ENCODE results near the gene NECTIN4. TPM values are rescaled to one million over a fixed set of nuclear protein-coding genes. Genes with fewer than 3 reads are reported as not detected.

The NECTIN4 gene
- total RNA-seq, 1 donor from 2014 or later: not detected

GRCh38 chr1:161086457-161086856 lies 2.9 kb downstream of the NECTIN4 start:
- Mint-ChIP-seq H3K36me3 (ENCODE audit: low read depth) (no peaks in the 10 kb centered on the region), H3K9me3 (no peaks in the 10 kb centered on the region), H3K27me3 (ENCODE audit: low read depth) (no peaks in the 10 kb centered on the region), H3K4me1 (ENCODE audit: low read depth) (peaks cover 14% of the 10 kb centered on the region), H3K27ac (no peak overlapping the region), H3K4me3 (ENCODE audit: low read depth) (no peak overlapping the region)
- intact Hi-C loops (cut with micrococcal nuclease): no loop called here
- no peak for DNase-seq (ENCODE audit: low spot score)

DNA sequence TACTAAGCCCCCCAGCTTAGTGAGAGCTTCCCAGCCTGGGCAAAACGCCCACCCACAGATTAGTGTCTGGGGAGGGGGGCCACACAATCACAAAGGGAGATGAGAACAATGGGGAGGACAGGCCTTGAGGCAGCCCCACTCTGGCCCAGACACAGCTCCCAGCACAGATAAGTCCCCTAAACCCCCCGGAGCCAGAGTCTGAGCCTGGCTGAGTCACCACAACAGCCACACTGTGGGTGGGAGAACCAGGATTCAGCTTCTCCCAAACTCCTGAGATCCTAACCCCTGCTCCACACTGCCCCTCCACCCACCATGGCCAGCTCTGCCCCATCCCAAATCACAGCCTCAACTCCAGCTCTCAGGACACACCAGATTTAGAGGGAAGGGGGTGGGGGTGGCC lies 4.2 kb downstream of the NECTIN4 start:
- no peak overlapping the region for H3K27ac Mint-ChIP-seq
- DNase-seq (ENCODE audit: low spot score): no peak
- H3K27me3 Mint-ChIP-seq (ENCODE audit: low read depth): no peaks in the 10 kb centered on the region
- H3K4me3 Mint-ChIP-seq (ENCODE audit: low read depth): no peak overlapping the region
- H3K4me1 Mint-ChIP-seq (ENCODE audit: low read depth): peaks cover 5% of the 10 kb centered on the region
- no peaks in the 10 kb centered on the region for H3K36me3 Mint-ChIP-seq (ENCODE audit: low read depth)
- H3K9me3 Mint-ChIP-seq: no peaks in the 10 kb centered on the region
- intact Hi-C loops (cut with micrococcal nuclease): no loop called here

GRCh38 chr1:161084597-161084988 lies 4.8 kb downstream of the NECTIN4 start:
- H3K4me3 Mint-ChIP-seq (ENCODE audit: low read depth): no peak overlapping the region
- no peaks in the 10 kb centered on the region for H3K36me3 Mint-ChIP-seq (ENCODE audit: low read depth)
- DNase-seq (ENCODE audit: low spot score): no peak
- no peak overlapping the region for H3K27ac Mint-ChIP-seq
- H3K4me1 Mint-ChIP-seq (ENCODE audit: low read depth): peaks cover 3% of the 10 kb centered on the region
- no peaks in the 10 kb centered on the region for H3K27me3 Mint-ChIP-seq (ENCODE audit: low read depth)
- intact Hi-C loops (cut with micrococcal nuclease): no loop called here
- H3K9me3 Mint-ChIP-seq: no peaks in the 10 kb centered on the region

DNA sequence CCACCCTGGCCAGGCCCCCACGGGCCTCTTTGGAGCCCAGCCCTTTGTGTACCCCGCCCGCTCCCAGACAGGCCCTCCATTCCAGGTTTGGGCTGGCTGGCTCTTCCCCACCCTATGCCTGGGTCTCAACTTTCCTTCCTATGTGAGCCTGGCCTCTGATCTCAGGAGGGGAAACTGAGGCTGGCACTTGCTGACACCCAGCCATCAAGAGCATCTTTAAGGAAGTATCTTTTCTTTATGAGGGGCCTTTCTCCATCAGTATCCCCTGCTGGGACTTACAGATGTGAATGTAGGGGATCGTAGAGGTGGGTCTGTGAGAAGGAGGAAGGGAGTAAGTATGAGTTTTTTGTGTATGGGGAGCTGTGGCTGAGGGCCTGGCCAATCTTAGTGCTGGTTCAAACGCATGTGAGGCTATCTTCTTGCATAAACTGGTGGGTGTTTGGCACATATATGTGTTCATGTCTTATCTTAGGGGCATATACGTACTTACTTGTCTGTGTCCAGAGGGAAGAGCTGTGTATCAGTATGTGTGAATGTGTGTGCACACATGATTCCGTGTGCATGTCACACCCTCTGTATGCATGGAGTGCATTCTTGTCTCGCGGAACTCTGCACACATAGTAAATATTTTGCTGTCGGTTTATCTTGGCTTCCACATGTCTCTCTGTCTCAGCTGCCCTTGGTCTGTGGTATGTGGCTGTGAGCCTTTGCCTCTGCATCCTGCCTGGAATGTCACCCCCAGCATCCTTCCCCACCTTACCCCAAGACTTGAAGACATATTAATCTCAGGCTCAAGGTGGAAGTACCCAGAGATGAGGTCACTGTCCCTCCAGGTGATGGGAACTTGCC lies 5.4 kb downstream of the NECTIN4 start:
- Mint-ChIP-seq H3K4me3 (ENCODE audit: low read depth) (no peak overlapping the region), H3K4me1 (ENCODE audit: low read depth) (peaks cover 3% of the 10 kb centered on the region), H3K9me3 (no peaks in the 10 kb centered on the region), H3K27ac (no peak overlapping the region), H3K27me3 (ENCODE audit: low read depth) (peaks cover 1% of the 10 kb centered on the region), H3K36me3 (ENCODE audit: low read depth) (no peaks in the 10 kb centered on the region)
- intact Hi-C loops (cut with micrococcal nuclease): no loop called here
- no peak for DNase-seq (ENCODE audit: low spot score)

DNA sequence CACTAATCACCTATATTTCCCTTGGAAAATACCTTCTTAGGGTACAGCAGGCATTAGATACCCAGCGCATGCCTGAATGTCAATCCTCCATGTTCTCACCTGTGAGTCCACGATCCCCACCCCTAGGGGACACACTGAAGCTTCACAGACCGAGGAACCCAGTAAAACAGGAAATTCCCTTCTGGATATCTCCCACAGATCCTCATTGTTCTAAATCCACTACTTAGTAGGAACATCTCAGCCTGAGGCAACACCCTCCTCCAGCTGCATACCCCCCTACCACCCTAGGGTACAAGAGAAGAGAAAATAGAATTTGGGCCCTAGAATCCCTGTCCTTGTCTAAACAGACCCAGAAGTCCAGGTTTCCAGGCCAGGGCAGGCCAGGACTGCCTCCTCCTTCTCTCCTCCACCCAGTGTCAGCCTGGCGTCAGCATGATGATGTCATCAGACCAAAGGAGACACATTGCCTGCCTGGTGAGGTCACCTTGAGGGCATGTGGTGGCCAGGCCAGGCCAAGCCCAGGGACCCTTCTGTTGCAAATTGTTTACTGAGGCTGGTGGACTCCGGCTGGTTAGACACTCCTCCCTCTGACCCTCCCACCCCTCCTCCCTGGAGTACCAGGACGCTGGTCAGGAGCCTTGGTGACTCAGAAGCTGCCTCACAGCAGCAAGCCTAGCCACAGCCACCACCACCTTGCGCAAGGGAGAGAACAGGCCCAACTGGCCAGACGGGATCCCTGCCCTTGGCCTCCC lies 6.2 kb downstream of the NECTIN4 start:
- H3K4me1 Mint-ChIP-seq (ENCODE audit: low read depth): peaks cover under 1% of the 10 kb centered on the region
- H3K4me3 Mint-ChIP-seq (ENCODE audit: low read depth): no peak overlapping the region
- no peak for DNase-seq (ENCODE audit: low spot score)
- no peaks in the 10 kb centered on the region for H3K9me3 Mint-ChIP-seq
- intact Hi-C loops (cut with micrococcal nuclease): no loop called here
- no peaks in the 10 kb centered on the region for H3K36me3 Mint-ChIP-seq (ENCODE audit: low read depth)
- no peak overlapping the region for H3K27ac Mint-ChIP-seq
- peaks cover 2% of the 10 kb centered on the region for H3K27me3 Mint-ChIP-seq (ENCODE audit: low read depth)

GRCh38 chr1:161082483-161082882 lies 6.9 kb downstream of the NECTIN4 start:
- DNase-seq (ENCODE audit: low spot score): no peak
- H3K27ac Mint-ChIP-seq: no peak overlapping the region

GRCh38 chr1:161081519-161081918 lies 7.8 kb downstream of the NECTIN4 start:
- Mint-ChIP-seq H3K36me3 (ENCODE audit: low read depth) (no peaks in the 10 kb centered on the region), H3K9me3 (no peaks in the 10 kb centered on the region), H3K4me1 (ENCODE audit: low read depth) (no peaks in the 10 kb centered on the region), H3K27me3 (ENCODE audit: low read depth) (peaks cover 2% of the 10 kb centered on the region), H3K27ac (no peak overlapping the region), H3K4me3 (ENCODE audit: low read depth) (no peak overlapping the region)
- DNase-seq (ENCODE audit: low spot score): no peak
- intact Hi-C loops (cut with micrococcal nuclease): no loop called here

More at GRCh38 chr1:161082483-161082882, 6.9 kb downstream of the NECTIN4 start:
- Mint-ChIP-seq H3K27me3 (ENCODE audit: low read depth) (peaks cover 2% of the 10 kb centered on the region), H3K9me3 (no peaks in the 10 kb centered on the region), H3K36me3 (ENCODE audit: low read depth) (no peaks in the 10 kb centered on the region), H3K4me3 (ENCODE audit: low read depth) (no peak overlapping the region), H3K4me1 (ENCODE audit: low read depth) (no peaks in the 10 kb centered on the region)
- intact Hi-C loops (cut with micrococcal nuclease): no loop called here

DNA sequence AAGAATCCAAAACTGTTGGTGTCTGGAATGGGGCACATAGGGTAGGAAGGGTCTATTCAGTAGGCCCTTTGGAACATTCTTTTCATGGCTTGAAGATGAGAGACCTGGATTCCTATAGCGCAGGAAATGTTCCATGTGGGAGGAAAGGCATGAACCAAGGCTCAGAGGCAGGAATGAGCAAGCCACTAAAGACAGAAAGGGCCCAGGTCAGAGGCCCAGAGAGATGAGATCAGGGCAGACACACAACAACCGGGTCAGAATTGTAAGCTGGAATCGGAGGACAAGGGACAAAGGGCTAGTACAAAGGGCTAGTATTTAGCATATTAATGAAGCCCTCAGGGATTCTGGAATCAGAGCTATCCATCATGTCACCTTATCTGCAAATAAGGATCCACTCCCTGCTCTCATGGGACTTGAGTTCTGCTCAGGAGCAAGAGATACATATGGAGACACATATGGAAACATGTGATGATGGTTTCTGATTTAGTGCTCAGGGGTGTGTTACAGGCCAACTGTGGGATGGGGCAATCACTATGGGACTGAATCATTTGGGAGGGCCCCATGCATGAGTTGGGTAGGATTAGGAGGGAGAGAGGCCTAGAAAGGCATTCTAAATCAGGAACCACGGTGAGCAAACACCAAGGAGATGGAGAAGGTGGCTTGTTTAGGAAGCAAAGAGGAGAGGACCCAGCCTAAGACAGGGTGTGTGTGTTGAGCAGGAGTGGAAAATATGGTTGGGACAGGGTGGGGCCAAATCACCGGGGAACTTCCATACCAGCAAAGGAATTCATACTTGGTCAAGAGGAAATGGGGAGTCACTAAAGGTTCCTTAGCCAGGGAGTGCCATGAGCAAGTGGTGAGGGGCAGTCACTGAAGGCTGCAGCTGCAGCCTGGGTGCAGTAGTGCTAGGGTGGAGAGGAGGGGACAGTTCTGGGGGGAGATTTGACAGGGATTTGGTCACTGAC lies 8.6 kb downstream of the NECTIN4 start:
- Mint-ChIP-seq H3K27ac (no peak overlapping the region), H3K4me1 (ENCODE audit: low read depth) (no peaks in the 10 kb centered on the region), H3K4me3 (ENCODE audit: low read depth) (no peak overlapping the region), H3K27me3 (ENCODE audit: low read depth) (peaks cover 2% of the 10 kb centered on the region), H3K9me3 (no peaks in the 10 kb centered on the region), H3K36me3 (ENCODE audit: low read depth) (no peaks in the 10 kb centered on the region)
- intact Hi-C loops (cut with micrococcal nuclease): no loop called here
- no peak for DNase-seq (ENCODE audit: low spot score)

DNA sequence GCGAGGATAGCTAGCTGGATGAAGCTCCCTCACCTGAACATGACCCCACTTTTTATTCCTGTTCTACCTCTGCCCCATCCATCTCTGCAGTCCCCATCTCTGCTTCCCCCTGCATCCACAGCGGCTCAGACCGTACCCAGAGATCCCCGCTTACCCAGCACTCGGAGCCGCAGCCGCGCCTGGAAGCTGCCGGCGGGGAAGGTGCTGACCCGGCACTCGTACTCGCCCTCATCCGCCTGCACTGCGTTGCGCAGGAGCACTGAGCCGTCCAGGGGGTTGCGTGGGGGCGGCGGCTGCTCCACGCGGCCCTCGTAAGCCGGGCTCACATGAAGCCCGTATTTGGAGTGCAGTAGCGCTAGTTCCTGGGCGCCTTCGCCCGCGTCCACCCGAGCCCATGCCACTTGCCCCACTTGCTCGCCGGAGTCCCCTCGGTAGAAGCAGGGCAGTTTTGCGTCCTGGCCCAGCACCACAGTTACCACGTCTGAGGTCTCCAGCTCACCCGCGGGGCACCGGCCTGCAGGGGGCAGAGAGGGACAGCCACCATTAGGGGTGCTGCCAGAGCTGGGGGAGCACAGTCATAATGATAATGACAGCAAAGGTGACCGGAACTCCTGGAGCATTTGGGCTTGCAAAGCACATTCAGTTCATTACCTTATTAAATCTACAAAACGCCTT lies 9.8 kb downstream of the NECTIN4 start:
- no peak overlapping the region for H3K27ac Mint-ChIP-seq
- H3K9me3 Mint-ChIP-seq: no peaks in the 10 kb centered on the region
- intact Hi-C loops (cut with micrococcal nuclease): no loop called here
- H3K4me3 Mint-ChIP-seq (ENCODE audit: low read depth): no peak overlapping the region
- H3K27me3 Mint-ChIP-seq (ENCODE audit: low read depth): peaks cover 2% of the 10 kb centered on the region
- H3K4me1 Mint-ChIP-seq (ENCODE audit: low read depth): no peaks in the 10 kb centered on the region
- H3K36me3 Mint-ChIP-seq (ENCODE audit: low read depth): no peaks in the 10 kb centered on the region
- DNase-seq (ENCODE audit: low spot score): no peak

DNA sequence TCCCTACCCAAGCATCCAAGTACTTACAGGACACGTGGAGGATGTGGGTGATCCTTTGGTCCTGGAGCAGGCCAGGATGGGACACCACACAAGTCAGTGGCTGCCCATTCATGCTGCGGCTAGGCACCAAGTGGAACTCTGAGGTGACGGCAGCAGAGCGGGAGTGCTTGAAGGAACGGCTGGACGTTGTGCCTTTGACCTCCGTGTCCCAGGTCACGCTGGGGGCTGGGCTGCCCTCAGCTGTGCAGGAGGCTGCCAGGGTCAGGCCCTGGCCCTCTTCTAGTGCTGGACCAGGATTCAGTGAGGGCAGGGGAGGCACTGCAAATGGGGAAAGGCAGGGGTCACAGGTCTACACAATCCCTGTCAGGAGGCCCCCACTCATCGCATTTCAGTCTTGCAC lies 11.9 kb downstream of the NECTIN4 start:
- H3K27ac Mint-ChIP-seq: no peak overlapping the region
- intact Hi-C loops (cut with micrococcal nuclease): no loop called here
- no peaks in the 10 kb centered on the region for H3K36me3 Mint-ChIP-seq (ENCODE audit: low read depth)
- peaks cover 2% of the 10 kb centered on the region for H3K27me3 Mint-ChIP-seq (ENCODE audit: low read depth)
- DNase-seq (ENCODE audit: low spot score): no peak
- no peak overlapping the region for H3K4me3 Mint-ChIP-seq (ENCODE audit: low read depth)
- H3K9me3 Mint-ChIP-seq: no peaks in the 10 kb centered on the region
- H3K4me1 Mint-ChIP-seq (ENCODE audit: low read depth): no peaks in the 10 kb centered on the region

- H3K27me3 Mint-ChIP-seq (ENCODE audit: low read depth): peaks cover 2% of the 10 kb centered on the region
- H3K4me3 Mint-ChIP-seq (ENCODE audit: low read depth): no peak overlapping the region
- no peaks in the 10 kb centered on the region for H3K9me3 Mint-ChIP-seq
- H3K36me3 Mint-ChIP-seq (ENCODE audit: low read depth): no peaks in the 10 kb centered on the region
- H3K4me1 Mint-ChIP-seq (ENCODE audit: low read depth): peaks cover 6% of the 10 kb centered on the region
- DNase-seq (ENCODE audit: low spot score): no peak
- no peak overlapping the region for H3K27ac Mint-ChIP-seq
- intact Hi-C loops (cut with micrococcal nuclease): no loop called here
Observed at GRCh38 chr1:161076410-161076809, 12.9 kb downstream of the NECTIN4 start.
